Measurements from ENCODE around the gene ADAMTS13.
A peak's percentile ranks its signal among the peaks of the same experiment; 100 is the strongest.

The ADAMTS13 gene

GRCh38 chr9:133490865-133491655 lies 68.9 kb downstream of the ADAMTS13 start:
- no peak for DNase-seq (ENCODE audit: low read depth)
- H3K4me3 ChIP-seq (ENCODE audit: low read length) = no peak overlapping the region
- TF ChIP-seq CTCF (conservative IDR thresholded peaks at IDR 0.05; ENCODE audit: low read length) = no peak

- no peak overlapping the region for H3K4me3 ChIP-seq (ENCODE audit: low read length)
- no peak for DNase-seq (ENCODE audit: low read depth)
- TF ChIP-seq CTCF (conservative IDR thresholded peaks at IDR 0.05; ENCODE audit: low read length) = no peak
Observed at GRCh38 chr9:133491656-133491925, 69.4 kb downstream of the ADAMTS13 start.

GRCh38 chr9:133492061-133493021 lies 70.2 kb downstream of the ADAMTS13 start:
- peak; percentile 43 for DNase-seq (ENCODE audit: low read depth)
- H3K4me3 ChIP-seq (ENCODE audit: low read length) = no peak overlapping the region
- TF ChIP-seq CTCF (conservative IDR thresholded peaks at IDR 0.05; ENCODE audit: low read length) = no peak

GRCh38 chr9:133493428-133493827 lies 71.3 kb downstream of the ADAMTS13 start:
- TF ChIP-seq CTCF (conservative IDR thresholded peaks at IDR 0.05; ENCODE audit: low read length) = no peak
- DNase-seq (ENCODE audit: low read depth) = no peak
- H3K4me3 ChIP-seq (ENCODE audit: low read length) = no peak overlapping the region

- no peak overlapping the region for H3K4me3 ChIP-seq (ENCODE audit: low read length)
- TF ChIP-seq CTCF (conservative IDR thresholded peaks at IDR 0.05; ENCODE audit: low read length) = no peak
Observed at GRCh38 chr9:133493845-133494540, 71.8 kb downstream of the ADAMTS13 start.

GRCh38 chr9:133494636-133495326 lies 72.6 kb downstream of the ADAMTS13 start:
- no peak for TF ChIP-seq CTCF (conservative IDR thresholded peaks at IDR 0.05; ENCODE audit: low read length)
- DNase-seq (ENCODE audit: low read depth) = no peak
- no peak overlapping the region for H3K4me3 ChIP-seq (ENCODE audit: low read length)

More at GRCh38 chr9:133493845-133494540, 71.8 kb downstream of the ADAMTS13 start:
- no peak for DNase-seq (ENCODE audit: low read depth)

All from AG10803 (cell line).